D721Med (cell line): Measurements from ENCODE around the gene RFESD.

Experiments
- DNase-seq: peaks from one replicate; pipeline ENCODE4 v3.0.0; 2011; ENCODE audit warnings: low spot score; ENCODE audit not compliant: insufficient read length
- FAIRE-seq: peaks from 2 replicates; lab custom pipeline; 2011; peaks lifted over from hg19 to GRCh38; lab: Jason Lieb, UNC
- CTCF ChIP-seq: IDR thresholded peaks from 2 replicates; pipeline ENCODE4 v1.5.1; 2012; ENCODE audit warnings: mild to moderate bottlenecking, control low read depth; ENCODE audit not compliant: insufficient read depth; ENCODE audit errors: missing control alignments

Gene RFESD

GRCh38 chr5:95667061-95667618 lies 20.6 kb downstream of the RFESD start:
- TF ChIP-seq CTCF = no peak
- FAIRE-seq (no peak), DNase-seq (no peak)

GRCh38 chr5:95667678-95668077 lies 21.1 kb downstream of the RFESD start:
- DNase-seq (no peak), FAIRE-seq (no peak)
- no peak for TF ChIP-seq CTCF

GRCh38 chr5:95668216-95668615 lies 21.6 kb downstream of the RFESD start:
- no peak for TF ChIP-seq CTCF
- no peak for FAIRE-seq
- no peak for DNase-seq

GRCh38 chr5:95668728-95669127 lies 22.2 kb downstream of the RFESD start:
- DNase-seq (no peak), FAIRE-seq (no peak)
- no peak for TF ChIP-seq CTCF

- no peak for TF ChIP-seq CTCF
- FAIRE-seq (no peak), DNase-seq (no peak)
These were observed 23.0 kb downstream of the RFESD start for GRCh38 chr5:95669540-95669939.

GRCh38 chr5:95669985-95670384 lies 23.4 kb downstream of the RFESD start:
- FAIRE-seq (no peak), DNase-seq (no peak)
- no peak for TF ChIP-seq CTCF

- DNase-seq (no peak), FAIRE-seq (no peak)
- TF ChIP-seq CTCF = no peak
These were observed 24.0 kb downstream of the RFESD start for GRCh38 chr5:95670568-95670967.
